ENCODE measurements around the gene LRRC1.

Gene LRRC1

GRCh38 chr6:53929041-53929820 lies 134.4 kb downstream of the LRRC1 start:
- DNase-seq: no peak

GRCh38 chr6:53929821-53930120 lies 135.0 kb downstream of the LRRC1 start:
- no peak for DNase-seq

- DNase-seq: no peak
Measured at GRCh38 chr6:53930330-53930729, 135.5 kb downstream of the LRRC1 start.

- peak; percentile 44 for DNase-seq
Measured at GRCh38 chr6:53931086-53931485, 136.3 kb downstream of the LRRC1 start.

GRCh38 chr6:53932516-53932915 lies 137.7 kb downstream of the LRRC1 start:
- no peak for DNase-seq

- no peak for DNase-seq
Measured at GRCh38 chr6:53934023-53934422, 139.2 kb downstream of the LRRC1 start.

GRCh38 chr6:53937461-53937860 lies 142.7 kb downstream of the LRRC1 start:
- no peak for DNase-seq

GRCh38 chr6:53938810-53939209 lies 144.0 kb downstream of the LRRC1 start:
- DNase-seq: no peak

GRCh38 chr6:53939830-53940229 lies 145.0 kb downstream of the LRRC1 start:
- peak; percentile 7 for DNase-seq

- DNase-seq: no peak
Measured at GRCh38 chr6:53943395-53943794, 148.6 kb downstream of the LRRC1 start.

- no peak for DNase-seq
Measured at GRCh38 chr6:53944091-53944490, 149.3 kb downstream of the LRRC1 start.

GRCh38 chr6:53944543-53944942 lies 149.7 kb downstream of the LRRC1 start:
- DNase-seq: no peak

- no peak for DNase-seq
Measured at GRCh38 chr6:53945765-53946407, 151.1 kb downstream of the LRRC1 start.

GRCh38 chr6:53947780-53948179 lies 153.0 kb downstream of the LRRC1 start:
- DNase-seq: no peak

GRCh38 chr6:53951383-53951782 lies 156.6 kb downstream of the LRRC1 start:
- no peak for DNase-seq

- peak; percentile 97 for DNase-seq
Measured at GRCh38 chr6:53956068-53956711, 161.4 kb downstream of the LRRC1 start.

GRCh38 chr6:53956804-53957203 lies 162.0 kb downstream of the LRRC1 start:
- peak; percentile 6 for DNase-seq

- DNase-seq: no peak
Measured at GRCh38 chr6:53959717-53960116, 164.9 kb downstream of the LRRC1 start.

- no peak for DNase-seq
Measured at GRCh38 chr6:53960311-53960710, 165.5 kb downstream of the LRRC1 start.

GRCh38 chr6:53961679-53962370 lies 167.0 kb downstream of the LRRC1 start:
- peak; percentile 60 for DNase-seq

- no peak for DNase-seq
Measured at GRCh38 chr6:53962646-53963045, 167.8 kb downstream of the LRRC1 start.

GRCh38 chr6:53967415-53967814 lies 172.6 kb downstream of the LRRC1 start:
- DNase-seq: no peak
